ENCODE results near the gene NSMCE4A.
"Not testable (repeated sequence)": the region's sequence is repeated elsewhere in the genome, so short reads cannot be mapped to it uniquely, and the experiment has no call there.

NSMCE4A gene

GRCh38 chr10:121935702-121936101 lies 39.3 kb downstream of the NSMCE4A start:
- DNase-seq (ENCODE audit: low read depth, low spot score), result no peak

DNA sequence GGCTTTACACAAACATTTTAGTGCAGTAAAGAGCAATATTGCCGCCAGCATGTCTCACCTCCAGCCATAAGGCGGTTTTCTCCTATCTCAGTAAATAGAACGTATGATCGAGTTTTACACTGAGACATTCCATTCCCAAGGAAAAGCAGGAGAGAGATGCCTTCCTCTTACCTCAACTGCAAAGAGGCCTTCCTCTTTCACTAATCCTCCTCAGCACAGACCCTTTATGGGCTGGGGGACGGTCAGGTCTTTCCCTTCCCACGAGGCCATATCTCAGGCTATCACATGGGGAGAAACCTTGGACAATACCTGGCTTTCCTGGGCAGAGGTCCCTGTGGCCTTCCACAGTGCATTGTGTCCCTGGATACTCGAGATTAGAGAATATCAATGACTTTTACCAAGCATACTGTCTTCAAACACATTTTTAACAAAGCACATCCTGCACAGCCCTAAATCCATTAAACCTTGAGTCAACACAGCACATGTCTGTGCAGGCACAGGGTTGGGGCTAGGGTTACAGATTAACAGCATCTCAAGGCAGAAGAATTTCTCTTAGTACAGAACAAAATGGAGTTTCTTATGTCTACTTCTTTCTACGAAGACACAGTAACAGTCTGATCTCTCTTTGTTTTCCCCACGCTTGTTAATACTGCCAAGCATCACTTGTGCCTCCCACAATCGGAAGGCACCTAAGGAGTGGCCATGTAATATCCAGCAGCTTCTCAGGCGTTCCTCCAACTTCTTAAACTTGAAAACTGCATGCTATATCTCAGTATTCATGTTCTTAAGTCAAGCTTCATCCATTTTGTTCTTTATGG lies 44.5 kb downstream of the NSMCE4A start:
- not testable (repeated sequence) for DNase-seq (ENCODE audit: low read depth, low spot score)

- not testable (repeated sequence) for DNase-seq (ENCODE audit: low read depth, low spot score)
These were observed 45.3 kb downstream of the NSMCE4A start for GRCh38 chr10:121929585-121930267.

- DNase-seq (ENCODE audit: low read depth, low spot score), result no peak
These were observed 46.5 kb downstream of the NSMCE4A start for GRCh38 chr10:121928528-121928884.

DNA sequence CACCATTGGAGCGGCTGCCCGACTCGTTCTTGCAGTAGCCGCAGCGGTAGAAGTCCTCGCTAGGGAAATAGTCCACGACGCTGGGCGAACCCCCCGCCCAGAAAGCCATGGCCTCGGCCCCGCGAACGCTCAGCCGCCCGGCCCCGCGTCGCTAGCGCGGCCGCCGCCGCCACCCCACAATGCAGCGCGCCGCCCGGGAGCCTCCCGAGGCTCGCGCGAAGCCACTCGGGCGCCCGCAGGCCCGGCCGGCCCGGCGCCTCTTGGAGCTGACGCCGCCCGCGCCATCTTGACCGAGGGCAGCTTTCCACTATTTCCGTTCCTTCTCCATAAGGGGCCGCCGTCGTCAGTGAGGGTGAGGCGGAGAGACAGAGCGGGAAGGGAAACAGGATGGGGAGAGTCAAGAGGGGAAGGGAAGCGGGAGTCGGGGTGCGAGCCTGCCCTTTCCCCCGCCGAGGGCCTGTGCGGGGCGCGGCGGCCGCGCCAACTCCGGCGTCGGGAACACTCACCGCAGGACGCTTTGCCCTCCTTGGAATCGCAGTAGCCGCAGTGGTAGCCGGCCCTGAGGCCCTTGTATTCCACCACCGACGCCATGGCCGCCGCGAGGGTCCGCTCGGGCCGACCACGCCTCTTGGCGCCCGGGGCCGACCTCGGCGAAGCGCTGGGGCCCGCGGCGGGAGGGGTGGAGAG lies 47.0 kb downstream of the NSMCE4A start, which contains the start of gene ATE1:
Gene ATE1 (minus strand): TSS at position 191 of the 687 bp plus-strand sequence. CDS start 82 bp downstream, at position 109.
- DNase-seq (ENCODE audit: low read depth, low spot score), result peak; percentile 66

DNA sequence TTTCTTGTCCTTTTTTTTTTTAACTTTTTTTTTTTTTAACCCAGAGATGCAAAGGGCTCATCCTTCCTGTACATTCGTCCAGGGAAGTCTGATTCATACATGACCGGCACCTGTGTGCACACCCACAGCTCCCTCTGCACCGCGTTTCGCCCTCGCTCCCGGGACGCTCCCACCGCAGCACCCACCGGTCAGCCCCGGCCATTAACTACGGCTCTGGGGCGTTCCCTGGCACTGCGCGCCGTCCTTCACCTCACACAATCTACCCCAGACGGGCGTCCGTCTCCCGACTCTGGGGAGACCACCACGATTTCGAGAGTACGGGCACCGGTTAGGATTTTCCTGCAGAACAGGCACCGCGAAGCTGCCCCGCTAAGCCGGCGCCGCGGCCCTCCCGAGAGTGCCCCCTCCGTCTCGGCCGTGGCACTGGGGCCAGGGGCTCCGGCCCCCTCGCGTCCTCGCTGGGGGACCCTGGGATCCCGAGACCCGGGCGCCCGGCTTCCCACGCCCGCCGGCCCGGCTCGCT lies 47.6 kb downstream of the NSMCE4A start:
- DNase-seq (ENCODE audit: low read depth, low spot score), result peak; percentile 1

DNA sequence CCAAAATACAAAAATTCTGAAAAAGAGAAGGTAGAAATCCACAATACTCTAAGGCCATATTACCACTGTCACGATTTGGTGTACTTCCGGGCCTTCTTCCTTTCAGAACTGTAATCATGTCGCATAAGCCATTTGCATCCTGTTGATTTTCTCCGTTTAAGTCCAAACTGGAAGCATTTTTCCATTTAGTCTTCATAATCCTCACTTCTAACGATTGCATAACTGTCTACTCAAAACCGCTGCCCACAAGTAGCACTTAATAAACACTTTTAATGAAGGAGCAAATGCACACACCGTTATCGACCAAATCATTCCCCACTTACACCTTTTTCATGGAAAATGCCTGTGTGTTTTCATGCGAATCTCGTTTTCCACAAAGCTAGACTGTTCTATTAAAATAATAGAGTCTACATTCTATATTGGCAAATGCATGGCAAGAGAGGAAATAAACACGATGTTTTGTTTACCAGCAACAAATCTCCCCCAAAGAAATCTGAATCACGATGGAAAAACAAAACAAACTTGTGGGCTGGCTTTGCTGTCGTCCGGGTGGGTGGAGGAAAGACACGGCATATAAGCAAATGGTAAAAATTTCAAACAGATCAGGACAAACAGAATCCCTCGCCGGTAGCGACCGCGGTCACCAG lies 48.2 kb downstream of the NSMCE4A start:
- DNase-seq (ENCODE audit: low read depth, low spot score), result no peak

GRCh38 chr10:121926157-121926556 lies 48.9 kb downstream of the NSMCE4A start:
- DNase-seq (ENCODE audit: low read depth, low spot score), result no peak

DNA sequence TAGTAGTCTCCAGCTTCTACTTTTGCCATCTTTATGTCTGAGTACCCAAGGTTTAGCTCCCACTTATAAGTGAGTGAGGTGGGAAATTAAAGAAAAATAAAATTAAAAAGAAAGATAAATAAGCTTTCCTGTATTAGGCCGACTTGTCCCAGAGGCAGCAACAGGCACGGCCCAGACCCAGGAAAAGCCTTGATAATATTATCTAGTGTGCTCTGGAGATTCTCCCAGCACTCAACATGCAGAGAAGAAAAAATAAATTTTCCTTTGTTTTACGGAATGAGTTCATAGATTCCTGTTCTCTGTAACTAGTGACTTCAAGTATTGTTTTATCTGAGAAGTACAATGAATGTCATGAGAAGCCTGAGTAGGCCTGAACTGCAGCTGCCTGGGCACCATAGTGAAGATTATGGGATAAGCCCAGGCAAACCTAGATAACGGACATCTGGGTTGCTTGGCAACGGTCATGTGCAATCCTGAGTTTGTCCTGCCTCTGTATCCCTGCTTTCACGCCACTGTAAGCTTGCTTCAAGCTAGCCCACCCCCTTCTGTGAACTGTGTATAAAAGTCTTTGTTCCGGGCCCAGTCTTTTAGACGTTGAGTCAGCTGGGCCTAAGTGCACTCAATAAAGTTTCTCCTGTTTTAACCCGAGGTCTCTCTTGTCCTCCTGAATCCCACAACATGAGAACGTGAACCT lies 53.6 kb downstream of the NSMCE4A start:
- no peak for DNase-seq (ENCODE audit: low read depth, low spot score)

- DNase-seq (ENCODE audit: low read depth, low spot score), result no peak
These were observed 55.4 kb downstream of the NSMCE4A start for GRCh38 chr10:121919666-121920065.

GRCh38 chr10:121918800-121919199 lies 56.2 kb downstream of the NSMCE4A start:
- not testable (repeated sequence) for DNase-seq (ENCODE audit: low read depth, low spot score)

- DNase-seq (ENCODE audit: low read depth, low spot score), result no peak
These were observed 60.4 kb downstream of the NSMCE4A start for GRCh38 chr10:121914661-121915060.

GRCh38 chr10:121911421-121911697 lies 63.7 kb downstream of the NSMCE4A start:
- no peak for DNase-seq (ENCODE audit: low read depth, low spot score)

GRCh38 chr10:121910673-121911420 lies 64.2 kb downstream of the NSMCE4A start:
- no peak for DNase-seq (ENCODE audit: low read depth, low spot score)

Measured in activated CD4-positive, CD25-positive, alpha-beta regulatory T cell treated with anti-CD3 and anti-CD28 coated beads, Interleukin-2, amount 50 U/mL, for 16 hours (primary cell).